HG03039 (cell line): Measurements from ENCODE around the gene ZFP36L1.

Experiments
- ATAC-seq: cut with Tn5 transposase; IDR thresholded peaks from one replicate; pipeline ENCODE4 v1.9.1; 2021; ENCODE audit warnings: mild to moderate bottlenecking, moderate library complexity; ENCODE audit not compliant: unreplicated experiment

Gene ZFP36L1

DNA sequence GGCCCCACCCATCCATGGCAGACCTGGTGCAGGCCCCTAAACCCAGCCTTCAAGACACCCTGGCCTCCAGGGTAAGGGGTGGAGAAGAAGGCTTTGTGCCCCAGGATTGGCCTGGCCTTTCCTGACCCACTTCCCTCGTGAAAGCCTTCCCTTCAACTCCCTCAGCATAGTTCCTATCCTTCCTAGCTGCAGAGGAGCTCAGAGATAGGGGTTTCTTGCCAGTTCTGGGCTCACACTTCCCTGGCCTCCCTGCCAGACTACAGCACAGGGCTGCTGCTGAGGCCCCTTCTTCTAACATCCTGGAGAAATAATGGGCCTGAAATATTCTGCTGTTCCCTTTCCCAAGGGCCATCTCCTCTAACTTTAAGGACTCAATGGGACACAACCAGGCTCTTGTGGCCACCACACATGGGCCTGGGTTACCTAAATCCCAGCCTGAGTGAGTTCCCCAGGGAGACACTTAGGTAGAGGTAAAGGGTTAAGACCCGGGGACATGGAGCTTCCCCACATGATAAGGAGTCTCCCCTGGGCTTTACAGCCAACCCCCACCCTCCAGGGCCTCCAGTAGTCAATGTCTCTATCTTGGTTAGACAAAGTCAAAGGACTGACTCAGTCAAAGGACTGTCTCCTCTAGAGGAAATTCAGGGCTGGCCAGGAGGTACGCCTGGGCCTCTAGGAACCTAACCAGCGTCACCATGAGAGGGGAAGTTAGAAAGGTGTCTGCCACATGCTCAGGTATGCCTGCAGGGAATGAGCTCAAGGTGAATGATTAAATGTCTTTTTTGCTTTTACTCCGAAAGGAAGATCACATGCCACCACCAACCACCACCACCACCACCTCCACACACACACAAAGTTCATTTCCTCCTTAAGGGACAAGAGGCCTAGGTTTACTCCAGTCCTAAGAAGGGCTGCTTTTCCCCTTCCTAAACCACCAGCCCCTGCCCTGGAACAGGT is 7.1 kb downstream of the ZFP36L1 start:
- no peak for ATAC-seq

- no peak for ATAC-seq
Observed at GRCh38 chr14:68784978-68785533, 7.8 kb downstream of the ZFP36L1 start.

GRCh38 chr14:68784226-68784910 is 8.5 kb downstream of the ZFP36L1 start:
- ATAC-seq, result no peak

GRCh38 chr14:68783408-68784225 is 9.2 kb downstream of the ZFP36L1 start:
- ATAC-seq, result no peak

GRCh38 chr14:68782091-68782981 is 10.5 kb downstream of the ZFP36L1 start:
- no peak for ATAC-seq

DNA sequence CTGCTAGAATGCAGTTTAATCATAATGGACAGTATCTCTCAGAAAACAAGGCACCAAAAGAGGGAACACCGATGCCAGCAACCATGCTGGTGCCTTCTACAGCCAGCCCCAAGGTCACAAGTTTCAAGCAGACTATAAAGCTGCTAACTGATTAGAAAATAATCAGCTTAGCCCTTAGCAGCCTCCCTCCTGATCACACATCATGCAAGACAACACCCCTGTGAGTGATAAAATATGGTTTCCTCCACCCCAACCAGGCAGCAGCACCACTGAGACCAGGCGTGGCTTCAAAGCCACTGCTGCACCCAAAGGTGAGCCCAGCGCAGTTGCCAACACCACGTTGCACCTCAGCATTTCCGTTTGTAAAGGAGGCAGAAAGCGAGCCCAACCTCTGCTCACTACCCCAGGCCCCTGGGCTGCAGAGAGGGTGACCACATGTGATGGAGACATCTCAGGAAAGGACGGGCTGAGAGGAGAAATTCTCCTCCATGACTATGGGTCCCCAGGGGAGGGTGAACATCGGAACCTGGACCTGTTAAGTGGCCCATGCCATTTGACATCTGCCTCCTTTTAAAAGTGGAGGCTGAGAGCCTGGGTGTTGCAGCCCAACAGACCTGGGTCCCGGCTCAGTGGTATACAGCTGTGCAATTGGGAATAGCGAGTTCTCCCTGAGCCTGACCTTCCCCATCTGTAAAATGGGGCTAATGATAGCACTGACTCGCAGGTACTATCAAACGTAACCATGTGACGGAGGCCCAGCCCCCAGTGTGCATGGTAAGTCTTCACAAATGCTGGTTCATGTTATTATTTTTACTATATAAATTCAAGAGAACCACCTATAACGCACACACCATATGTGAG is 11.5 kb downstream of the ZFP36L1 start:
- ATAC-seq, result no peak

- ATAC-seq, result no peak
Observed at GRCh38 chr14:68780358-68781160, 12.3 kb downstream of the ZFP36L1 start.

GRCh38 chr14:68779761-68780323 is 13.0 kb downstream of the ZFP36L1 start:
- ATAC-seq, result no peak

DNA sequence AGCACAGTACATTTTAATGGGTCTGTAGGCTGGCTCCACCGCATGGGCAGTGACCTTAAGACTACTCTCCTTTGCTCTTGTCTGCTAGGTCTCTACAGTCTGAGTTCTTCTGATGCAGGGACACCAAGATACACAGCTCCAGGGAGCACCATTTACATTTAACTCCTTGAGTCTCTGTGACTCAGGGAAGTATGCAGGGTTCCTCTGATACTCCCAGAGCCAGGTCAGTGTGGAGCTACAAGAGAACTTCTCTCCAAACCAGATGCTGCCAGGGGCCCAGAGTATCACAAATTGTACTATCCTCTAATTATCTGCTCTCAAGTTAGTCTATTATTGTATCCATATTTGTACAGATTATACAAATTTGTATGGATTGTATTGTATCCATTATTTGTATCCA is 15.2 kb downstream of the ZFP36L1 start:
- ATAC-seq, result no peak

GRCh38 chr14:68775614-68776126 is 17.2 kb downstream of the ZFP36L1 start:
- no peak for ATAC-seq

GRCh38 chr14:68774771-68775613 is 17.9 kb downstream of the ZFP36L1 start:
- ATAC-seq, result no peak

DNA sequence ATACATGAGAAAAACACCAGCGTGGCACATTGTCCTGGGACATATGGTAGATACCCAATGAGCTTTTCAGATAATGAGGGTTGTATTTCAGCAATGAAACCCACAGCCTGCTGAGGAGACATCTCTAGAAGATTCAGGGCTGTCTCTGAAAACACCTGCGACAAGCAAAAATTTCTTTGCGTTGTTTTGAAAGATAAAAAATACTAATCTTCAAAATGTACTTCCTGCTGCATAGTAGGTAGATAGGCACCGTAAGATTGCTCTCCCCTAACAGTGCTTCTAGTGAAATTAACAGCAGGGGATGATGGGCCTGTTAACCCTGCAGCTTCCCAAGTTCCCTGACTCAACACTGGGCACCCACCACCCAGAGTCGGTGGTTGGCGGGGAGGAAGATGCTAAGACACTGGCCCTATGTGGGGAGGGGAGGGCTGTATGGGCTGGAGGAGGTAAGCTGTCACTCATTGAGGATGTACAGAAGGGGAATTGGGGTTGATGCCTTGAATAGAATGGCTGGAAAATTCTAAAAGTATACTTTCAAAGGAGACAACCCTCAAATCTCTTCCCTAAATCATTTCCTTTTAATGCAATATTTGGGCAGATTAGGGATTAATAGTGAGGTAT is 20.0 kb downstream of the ZFP36L1 start:
- ATAC-seq, result no peak

DNA sequence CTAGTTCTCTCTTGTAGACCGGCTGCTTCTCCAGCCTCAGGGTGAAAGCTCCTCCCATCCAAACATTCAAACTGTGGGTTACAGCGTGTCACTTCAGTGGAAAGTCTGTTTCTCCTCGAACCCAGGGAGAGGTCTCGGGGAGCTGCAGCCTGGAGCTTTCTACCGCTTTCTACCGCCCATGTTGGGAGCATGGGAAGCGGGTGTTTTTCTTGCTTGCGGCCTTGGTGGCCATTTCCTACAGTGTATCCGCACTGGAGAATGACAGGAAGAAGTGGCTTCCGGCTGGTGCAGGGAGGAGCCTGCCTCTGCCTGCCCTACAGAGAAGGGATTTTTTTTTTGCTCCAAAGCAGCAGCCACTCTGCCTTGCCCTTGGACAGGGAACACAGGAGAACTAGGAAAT is 21.2 kb downstream of the ZFP36L1 start:
- ATAC-seq, result no peak

GRCh38 chr14:68770553-68771286 is 22.1 kb downstream of the ZFP36L1 start:
- no peak for ATAC-seq

DNA sequence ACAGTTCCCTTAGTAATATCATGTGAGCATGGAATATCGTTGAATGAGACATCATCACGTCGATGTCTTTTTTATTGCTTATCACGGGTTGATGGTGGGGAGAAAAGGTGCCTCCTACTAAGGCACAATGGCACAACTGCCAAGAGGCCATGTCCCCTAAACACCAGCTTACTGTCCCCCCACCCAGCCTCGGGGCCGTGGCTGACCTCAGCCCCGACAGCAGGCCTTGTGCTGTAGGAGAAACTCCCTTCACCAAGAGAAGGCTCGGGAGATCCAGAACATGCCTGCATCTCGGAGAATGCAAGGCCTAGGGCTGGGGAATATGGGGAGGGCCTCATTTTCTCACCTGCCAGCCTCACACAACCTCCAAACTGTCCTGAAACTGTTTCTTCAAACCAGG is 22.8 kb downstream of the ZFP36L1 start:
- no peak for ATAC-seq

GRCh38 chr14:68768316-68768715 is 24.6 kb downstream of the ZFP36L1 start:
- ATAC-seq, result no peak
